HepG2 (cell line): ENCODE results near the gene IDH3G. TPM values are rescaled to one million over a fixed set of nuclear protein-coding genes. Genes with fewer than 3 reads are reported as not detected.

ENCODE experiments used
- ATAC-seq: fragments of 200-7000 bp; cut with Tn5 transposase; 3 replicates; pipeline ENCODE4 v1.9.1; 2020; ENCODE audit warnings: mild to moderate bottlenecking, moderate library complexity
- BruUV-seq: library from RNA; stranded (reverse); fragments of 400-500 nt; replicated peaks from 2 replicates; lab custom pipeline; 2021; lab: Mats Ljungman, UMichigan
- CTCF ChIA-PET: fragments of 300-600 bp; formaldehyde crosslinking; extraction: SDS; loops from one replicate; lab custom pipeline; 2021; ENCODE audit warnings: low total read pairs, inconsistent platforms, low intra/inter-chr PET ratio; lab: Yijun Ruan, JAX
- POLR2A ChIA-PET: fragments of 350-600 bp; sonication (Branson Sonifier 250); formaldehyde crosslinking; loops from one replicate; lab custom pipeline; 2020; ENCODE audit warnings: antibody characterized with exemption, inconsistent platforms; lab: Yijun Ruan, JAX
- DNase-seq: peaks from one replicate; pipeline ENCODE4 v3.0.0-alpha.2; 2015; ENCODE audit warnings: low spot score
- FAIRE-seq: peaks from 3 replicates; lab custom pipeline; 2011; peaks lifted over from hg19 to GRCh38; lab: Jason Lieb, UNC
- H2AFZ ChIP-seq: one replicate; pipeline ENCODE4 v1.6.1; 2011; ENCODE audit warnings: low read length, inconsistent platforms
- H3K27ac ChIP-seq: fragments of 300-600 bp; 3 replicates; pipeline ENCODE4 v1.8.0; 2011; ENCODE audit warnings: mixed run types, mild to moderate bottlenecking, mixed read lengths, low read length, inconsistent platforms; ENCODE audit not compliant: insufficient read depth; ENCODE audit errors: extremely low read length
- H3K27me3 ChIP-seq, 2 experiments: fragments of 200-600 bp in 1 of 2; 2 replicates in 1 of 2; 3 replicates in 1 of 2; pipeline versions ENCODE4 v1.6.0 to v1.8.0; 2011; ENCODE audit warnings: low read length in 2 of 2, mild to moderate bottlenecking in 2 of 2, moderate library complexity in 2 of 2, inconsistent platforms in 1 of 2; ENCODE audit not compliant: insufficient read depth in 2 of 2, control insufficient read depth in 1 of 2
- H3K36me3 ChIP-seq, 2 experiments: fragments of 200-600 bp in 1 of 2; replicated peaks in 1 of 2; 2 replicates in 1 of 2; 3 replicates in 1 of 2; pipeline versions ENCODE4 v1.5.1 to v1.8.0; 2011; ENCODE audit warnings: low read length in 2 of 2, inconsistent platforms in 1 of 2; ENCODE audit not compliant: insufficient read depth in 2 of 2, control insufficient read depth in 1 of 2
- H3K4me1 ChIP-seq: 2 replicates; pipeline ENCODE4 v1.5.1; 2012; ENCODE audit warnings: low read length, inconsistent platforms; ENCODE audit not compliant: insufficient read depth
- H3K4me2 ChIP-seq: 2 replicates; pipeline ENCODE4 v1.6.0; 2011; ENCODE audit warnings: low read depth, low read length, inconsistent platforms
- H3K4me3 ChIP-seq, 3 experiments: fragments of 200-600 bp in 1 of 3; sonication (generic), shearing (Covaris generic) in 1 of 3; replicated peaks in 1 of 3; 2 replicates each; pipeline ENCODE4 v1.5.1; 2011 to 2016; ENCODE audit warnings: low read length in 3 of 3, inconsistent platforms in 2 of 3, low read depth in 2 of 3, mild to moderate bottlenecking in 2 of 3, control low read depth in 1 of 3, mixed read lengths in 1 of 3; ENCODE audit not compliant: insufficient read depth in 1 of 3
- H3K79me2 ChIP-seq: one replicate; pipeline ENCODE4 v1.6.1; 2011; ENCODE audit warnings: low read length, inconsistent platforms; ENCODE audit not compliant: insufficient read depth
- H3K9ac ChIP-seq: 2 replicates; pipeline ENCODE4 v1.6.0; 2011; ENCODE audit warnings: mild to moderate bottlenecking, low read depth, low read length, inconsistent platforms; ENCODE audit not compliant: insufficient read depth
- H3K9me3 ChIP-seq: 2 replicates; pipeline ENCODE4 v1.5.1; 2012; ENCODE audit warnings: mild to moderate bottlenecking, low read length
- H4K20me1 ChIP-seq: 2 replicates; pipeline ENCODE4 v1.6.0; 2011; ENCODE audit warnings: inconsistent platforms, mild to moderate bottlenecking, low read length, moderate library complexity; ENCODE audit not compliant: insufficient read depth
- AGO2 ChIP-seq: fragments of 200-400 bp; formaldehyde crosslinking; optimal IDR thresholded peaks from 2 replicates; pipeline ENCODE3; 2017; ENCODE audit warnings: mild to moderate bottlenecking, low read depth, low read length, moderate library complexity
- ATF7-NPFF ChIP-seq: sonication (generic); formaldehyde crosslinking; IDR thresholded peaks from 2 replicates; pipeline ENCODE4 v1.8.1; 2023; ENCODE audit warnings: mild to moderate bottlenecking, low read depth, missing genetic modification reagents, moderate library complexity
- HNF4A ChIP-seq: sonication (generic); formaldehyde crosslinking; IDR thresholded peaks from 2 replicates; pipeline ENCODE4 v1.4.0; 2020; ENCODE audit warnings: missing genetic modification reagents
- HOXA7 ChIP-seq: sonication (generic); formaldehyde crosslinking; IDR thresholded peaks from 2 replicates; pipeline ENCODE4 v1.8.1; 2022; ENCODE audit warnings: mild to moderate bottlenecking, missing genetic modification reagents, moderate library complexity
- MEIS1 ChIP-seq: sonication (generic); formaldehyde crosslinking; IDR thresholded peaks from 2 replicates; pipeline ENCODE4 v1.9.0; 2021; ENCODE audit warnings: mild to moderate bottlenecking, missing genetic modification reagents, moderate library complexity, borderline replicate concordance
- ZFP37 ChIP-seq: sonication (generic); formaldehyde crosslinking; IDR thresholded peaks from 2 replicates; pipeline ENCODE4 v1.4.0; 2020; ENCODE audit warnings: missing genetic modification reagents, borderline replicate concordance
- WGBS: methylation state at CpG from one replicate; pipeline ENCODE4 v1.1.6; 2017; ENCODE audit warnings: low lambda C conversion rate; 5-methylcytosine and 5-hydroxymethylcytosine counted together
- in situ Hi-C: cut with HindIII; loops from 2 replicates; pipeline ENCODE4 v1.10.0; 2017; ENCODE audit warnings: low pct_unique_long_range_greater_than_20kb; ENCODE audit not compliant: extremely low pct_ligation_motif_present
- intact Hi-C: fragments of 100-400 bp; cut with micrococcal nuclease; formaldehyde crosslinking; loops from one replicate; pipeline ENCODE4 v1.10.0; 2022; ENCODE audit not compliant: unreplicated experiment
- polyA plus RNA-seq, 8 experiments: library from polyadenylated mRNA; depleted of rRNA in 3 of 8; stranded (reverse) in 7 of 8; unstranded in 1 of 8; fragments of >200 nt; fragmentation: Illumina TruSeq in 4 of 8; extraction: Trizol in 4 of 8; gene quantifications; 2 replicates each; pipeline versions ENCODE4 v1.2.1 to v1.2.3, GENCODE V29; 2011 to 2016; ENCODE audit warnings: low read depth in 4 of 8, missing spikeins in 1 of 8, mixed read lengths in 1 of 8; ENCODE audit not compliant: insufficient read depth in 1 of 8
- total RNA-seq, 5 experiments: library from RNA; depleted of rRNA; stranded (reverse); fragments of >200 nt; fragmentation: Illumina TruSeq; extraction: Trizol; gene quantifications; 2 replicates each; pipeline ENCODE4 v1.2.3, GENCODE V29; 2016; ENCODE audit warnings: low read depth in 1 of 5
- TF ChIP-seq, protein P1 (sequence below): sonication (generic); formaldehyde crosslinking; IDR thresholded peaks from 2 replicates; pipeline ENCODE4 v1.4.0; 2020; ENCODE audit warnings: missing genetic modification reagents, borderline replicate concordance

The IDH3G gene
- total and polyA plus RNA-seq, 2 of the 13 experiments (the other 11 are each of a cell fraction or from before 2014, with no cell fraction given): 18.7 to 35.5 TPM

DNA sequence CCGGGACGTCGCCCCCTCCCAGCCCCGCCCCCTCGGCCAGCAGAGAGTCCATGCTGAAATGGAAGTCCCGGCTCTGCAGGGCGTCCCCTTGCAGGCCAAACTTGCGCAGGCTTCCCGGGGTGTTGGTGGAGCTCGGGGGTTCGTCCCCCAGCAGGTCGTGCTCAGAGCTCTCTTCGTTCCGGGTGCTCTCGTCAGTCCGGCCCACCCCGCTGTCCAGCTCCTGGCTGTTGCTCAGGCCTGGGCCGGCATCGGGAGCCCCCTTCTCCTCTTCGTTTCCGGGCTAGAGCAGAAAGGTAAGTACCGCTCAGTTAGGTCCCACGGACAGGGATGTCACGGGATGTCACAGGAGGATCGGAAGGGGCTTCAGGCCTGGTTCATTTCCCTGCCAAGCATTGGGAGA, 10.4 kb upstream of the IDH3G start (continued):
- TF ChIP-seq, protein P1, sequence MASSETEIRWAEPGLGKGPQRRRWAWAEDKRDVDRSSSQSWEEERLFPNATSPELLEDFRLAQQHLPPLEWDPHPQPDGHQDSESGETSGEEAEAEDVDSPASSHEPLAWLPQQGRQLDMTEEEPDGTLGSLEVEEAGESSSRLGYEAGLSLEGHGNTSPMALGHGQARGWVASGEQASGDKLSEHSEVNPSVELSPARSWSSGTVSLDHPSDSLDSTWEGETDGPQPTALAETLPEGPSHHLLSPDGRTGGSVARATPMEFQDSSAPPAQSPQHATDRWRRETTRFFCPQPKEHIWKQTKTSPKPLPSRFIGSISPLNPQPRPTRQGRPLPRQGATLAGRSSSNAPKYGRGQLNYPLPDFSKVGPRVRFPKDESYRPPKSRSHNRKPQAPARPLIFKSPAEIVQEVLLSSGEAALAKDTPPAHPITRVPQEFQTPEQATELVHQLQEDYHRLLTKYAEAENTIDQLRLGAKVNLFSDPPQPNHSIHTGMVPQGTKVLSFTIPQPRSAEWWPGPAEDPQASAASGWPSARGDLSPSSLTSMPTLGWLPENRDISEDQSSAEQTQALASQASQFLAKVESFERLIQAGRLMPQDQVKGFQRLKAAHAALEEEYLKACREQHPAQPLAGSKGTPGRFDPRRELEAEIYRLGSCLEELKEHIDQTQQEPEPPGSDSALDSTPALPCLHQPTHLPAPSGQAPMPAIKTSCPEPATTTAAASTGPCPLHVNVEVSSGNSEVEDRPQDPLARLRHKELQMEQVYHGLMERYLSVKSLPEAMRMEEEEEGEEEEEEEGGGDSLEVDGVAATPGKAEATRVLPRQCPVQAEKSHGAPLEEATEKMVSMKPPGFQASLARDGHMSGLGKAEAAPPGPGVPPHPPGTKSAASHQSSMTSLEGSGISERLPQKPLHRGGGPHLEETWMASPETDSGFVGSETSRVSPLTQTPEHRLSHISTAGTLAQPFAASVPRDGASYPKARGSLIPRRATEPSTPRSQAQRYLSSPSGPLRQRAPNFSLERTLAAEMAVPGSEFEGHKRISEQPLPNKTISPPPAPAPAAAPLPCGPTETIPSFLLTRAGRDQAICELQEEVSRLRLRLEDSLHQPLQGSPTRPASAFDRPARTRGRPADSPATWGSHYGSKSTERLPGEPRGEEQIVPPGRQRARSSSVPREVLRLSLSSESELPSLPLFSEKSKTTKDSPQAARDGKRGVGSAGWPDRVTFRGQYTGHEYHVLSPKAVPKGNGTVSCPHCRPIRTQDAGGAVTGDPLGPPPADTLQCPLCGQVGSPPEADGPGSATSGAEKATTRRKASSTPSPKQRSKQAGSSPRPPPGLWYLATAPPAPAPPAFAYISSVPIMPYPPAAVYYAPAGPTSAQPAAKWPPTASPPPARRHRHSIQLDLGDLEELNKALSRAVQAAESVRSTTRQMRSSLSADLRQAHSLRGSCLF: no peak
- no peak for TF ChIP-seq HOXA7 (CRISPR knock-in tag)
- TF ChIP-seq, all 625 proteins: peak for 0

DNA sequence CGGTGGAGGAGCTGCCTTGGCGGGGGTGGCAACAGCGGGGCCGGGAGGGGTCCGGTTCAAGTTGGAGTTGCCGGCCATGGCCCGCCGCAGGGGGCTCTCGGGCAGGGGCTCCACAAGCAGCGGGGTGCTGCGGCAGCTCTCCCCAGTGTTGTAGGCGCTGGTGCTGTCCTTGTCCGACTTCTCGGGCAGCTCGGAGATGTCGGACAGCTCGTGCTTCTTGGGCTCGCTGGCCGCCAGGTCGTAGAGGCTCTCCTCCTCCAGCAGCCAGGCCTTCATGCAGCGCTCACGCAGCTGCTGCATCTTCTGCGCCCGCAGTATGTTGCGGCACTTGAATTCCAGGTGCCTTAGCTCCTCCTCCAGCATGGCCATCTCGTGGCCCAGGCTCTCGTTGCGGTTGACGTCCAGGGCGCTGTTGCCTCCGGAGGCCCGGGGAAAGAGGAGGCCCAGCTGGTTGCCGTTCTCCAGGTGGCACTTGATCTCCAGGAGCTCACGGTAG, 10.0 kb upstream of the IDH3G start:
- no peak overlapping the region for H3K4me3 ChIP-seq
- BruUV-seq: no TSS peak
- TF ChIP-seq AGO2 (no peak), ATF7-NPFF (CRISPR knock-in tag) (no peak), MEIS1 (CRISPR knock-in tag) (no peak), ZFP37 (CRISPR knock-in tag) (no peak), HNF4A (CRISPR knock-in tag) (no peak)
- TF ChIP-seq, all 625 proteins: peak for 0
- H3K4me2 ChIP-seq: no peak overlapping the region
- intact Hi-C loops: no loop called here
- no peaks in the 10 kb centered on the region for H3K79me2 ChIP-seq
- no peaks in the 10 kb centered on the region for H3K36me3 ChIP-seq
- in situ Hi-C loops: no loop called here
- no peak for ATAC-seq
- no peaks in the 10 kb centered on the region for H3K4me1 ChIP-seq
- FAIRE-seq: no peak
- no peak overlapping the region for H2AFZ ChIP-seq
- H3K27ac ChIP-seq: no peak overlapping the region
- DNase-seq: no peak
- POLR2A ChIA-PET: interaction anchor here (0.8 kb wide), 1 partner anchor 13 kb away, joined by 3 read pairs; no protein-coding TSS in a partner anchor
- H3K27me3 ChIP-seq: peaks cover 3 to 27% of the 10 kb centered on the region in 2 experiments; a peak in 3 of 5 replicates
- CTCF ChIA-PET: no interaction called here
- no peaks in the 10 kb centered on the region for H4K20me1 ChIP-seq
- H3K9ac ChIP-seq: no peak overlapping the region
- WGBS: 0% methylated on average over 1 of the region's 34 CpGs
- H3K9me3 ChIP-seq: no peaks in the 10 kb centered on the region
